Measurements from ENCODE around the gene HS3ST1.

GRCh38 chr4:11431111-11431510, 2.4 kb upstream of the HS3ST1 start:
- TF ChIP-seq CTCF (IDR thresholded peaks at IDR 0.05) (no peak), POLR2A (IDR thresholded peaks at IDR 0.05) (no peak)
